SJCRH30 (cell line): ENCODE measurements around the gene BTBD18. TPM values are rescaled to one million over a fixed set of nuclear protein-coding genes. Genes with fewer than 3 reads are reported as not detected.

Experiments
- DNase-seq, 2 experiments: peaks; one replicate each; pipeline ENCODE4 v3.0.0-alpha.2; 2015 to 2020
- H3K27ac ChIP-seq: fragments of 250-450 bp; sonication (Bioruptor Pico); 2 replicates; pipeline ENCODE4 v1.5.1; 2020; ENCODE audit warnings: mild to moderate bottlenecking, moderate library complexity
- H3K27me3 ChIP-seq: fragments of 250-450 bp; sonication (Bioruptor Pico); 2 replicates; pipeline ENCODE4 v1.5.1; 2020; ENCODE audit warnings: mild to moderate bottlenecking, moderate library complexity
- H3K36me3 ChIP-seq: fragments of 250-450 bp; sonication (Bioruptor Pico); 2 replicates; pipeline ENCODE4 v1.5.1; 2020; ENCODE audit warnings: mild to moderate bottlenecking, moderate library complexity
- H3K4me1 ChIP-seq: fragments of 250-450 bp; sonication (Bioruptor Pico); 2 replicates; pipeline ENCODE4 v1.5.1; 2020; ENCODE audit warnings: mild to moderate bottlenecking, moderate library complexity
- H3K4me3 ChIP-seq: fragments of 250-450 bp; sonication (Bioruptor Pico); 2 replicates; pipeline ENCODE4 v1.5.1; 2020; ENCODE audit warnings: mild to moderate bottlenecking, moderate library complexity
- H3K9me3 ChIP-seq: fragments of 250-450 bp; sonication (Bioruptor Pico); replicated peaks from 2 replicates; pipeline ENCODE4 v1.5.1; 2020; ENCODE audit warnings: mild to moderate bottlenecking, moderate library complexity
- total RNA-seq: library from RNA; depleted of rRNA; stranded (reverse); fragments of >200 nt; shearing (Covaris generic); gene quantifications from 2 replicates; pipeline ENCODE4 v1.2.3, GENCODE V29; 2014

BTBD18 gene
- total RNA-seq, 1 experiment from 2014 or later: 0.02 TPM

DNA sequence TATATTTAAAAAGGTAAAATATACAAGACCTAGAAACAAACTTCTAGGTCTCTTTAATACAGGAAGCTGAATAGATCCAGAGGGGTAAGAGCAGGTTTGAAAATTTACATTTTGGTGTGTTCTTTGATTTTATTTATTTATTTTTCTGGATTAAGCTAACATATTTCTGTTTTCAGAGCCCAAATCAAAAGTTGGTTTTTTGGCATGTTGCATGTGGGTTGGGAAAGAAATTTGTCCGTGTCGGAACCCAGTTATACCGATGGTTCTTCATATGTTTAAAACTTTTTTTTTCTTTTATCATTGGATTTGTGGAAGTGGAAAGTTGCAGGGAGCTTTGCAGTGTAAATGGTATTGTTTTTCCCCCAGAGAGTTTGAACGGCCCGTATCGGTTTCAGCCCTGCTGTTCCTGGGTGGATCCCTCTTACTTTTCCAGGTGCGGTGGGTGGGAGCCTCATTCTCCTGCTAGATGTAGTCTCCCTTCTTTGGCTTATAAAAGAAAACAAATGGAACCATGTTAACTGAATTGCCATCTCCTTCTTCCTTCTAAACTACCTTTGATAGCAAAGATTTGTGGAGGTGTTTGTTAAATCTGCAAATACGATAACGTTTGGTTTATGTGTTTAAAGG lies 10.7 kb upstream of the BTBD18 start:
- H3K4me1 ChIP-seq: peaks cover 16% of the 10 kb centered on the region
- H3K27me3 ChIP-seq: no peaks in the 10 kb centered on the region
- DNase-seq: peak; percentile 27 to 39
- no peaks in the 10 kb centered on the region; the same call in 1 of the 2 replicates for H3K36me3 ChIP-seq
- H3K27ac ChIP-seq: peak overlapping the region; percentile 74
- H3K9me3 ChIP-seq: no peaks in the 10 kb centered on the region
- peak overlapping the region; percentile 81 for H3K4me3 ChIP-seq

DNA sequence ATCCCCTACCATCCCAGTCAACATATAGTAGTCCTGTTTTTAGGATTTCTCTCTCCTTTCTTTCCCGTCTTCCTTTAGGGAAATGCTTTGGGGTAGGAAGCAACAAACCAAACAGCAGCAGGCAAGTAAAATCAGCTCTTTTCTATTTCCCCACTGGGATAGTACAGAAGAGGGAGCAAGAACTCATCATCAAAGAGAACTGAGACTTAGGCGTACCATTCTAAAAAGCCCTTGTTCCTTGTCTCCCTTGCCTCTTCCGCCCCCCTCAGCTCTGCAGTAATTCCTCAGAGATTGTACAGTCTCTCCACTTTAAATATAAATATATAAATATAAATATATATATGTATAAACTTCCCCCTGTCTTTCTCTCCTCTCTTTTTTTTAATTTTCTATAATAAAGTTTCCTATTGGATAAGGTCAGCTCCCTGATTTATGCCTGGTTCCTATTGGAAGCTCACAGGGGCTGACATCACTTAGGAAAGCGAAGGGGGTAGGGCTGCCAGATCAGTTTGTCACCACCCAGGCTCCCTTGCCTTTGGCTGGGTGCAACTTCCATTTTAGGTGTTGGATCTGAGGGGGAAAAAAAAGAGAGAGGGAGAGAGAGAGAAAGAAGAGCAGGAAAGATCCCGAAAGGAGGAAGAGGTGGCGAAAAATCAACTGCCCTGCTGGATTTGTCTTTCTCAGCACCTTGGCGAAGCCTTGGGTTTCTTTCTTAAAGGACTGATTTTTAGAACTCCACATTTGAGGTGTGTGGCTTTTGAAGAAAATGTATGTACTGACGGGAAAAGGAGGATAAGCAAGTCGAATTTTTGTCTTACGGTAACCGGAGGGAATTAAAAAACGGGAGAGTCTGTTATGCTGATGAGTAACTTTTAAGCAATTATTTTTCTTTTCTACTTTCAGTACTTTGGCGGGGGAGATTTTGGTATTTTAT lies 9.9 kb upstream of the BTBD18 start, which contains the start of gene CTNND1:
TSS of gene CTNND1 (plus strand) at position 502 of the 934 bp plus-strand sequence. CDS start 29,677 bp downstream, outside the sequence.
- peak within 1 kb of the TSS; percentile 74 for H3K27ac ChIP-seq
- H3K4me3 ChIP-seq: peak within 1 kb of the TSS; percentile 81
- H3K27me3 ChIP-seq: no peaks in the 10 kb centered on the region
- DNase-seq: peak; percentile 94 to 98
- no peaks in the 10 kb centered on the region; the same call in 1 of the 2 replicates for H3K36me3 ChIP-seq
- no peaks in the 10 kb centered on the region for H3K9me3 ChIP-seq
- H3K4me1 ChIP-seq: peaks cover 16% of the 10 kb centered on the region

DNA sequence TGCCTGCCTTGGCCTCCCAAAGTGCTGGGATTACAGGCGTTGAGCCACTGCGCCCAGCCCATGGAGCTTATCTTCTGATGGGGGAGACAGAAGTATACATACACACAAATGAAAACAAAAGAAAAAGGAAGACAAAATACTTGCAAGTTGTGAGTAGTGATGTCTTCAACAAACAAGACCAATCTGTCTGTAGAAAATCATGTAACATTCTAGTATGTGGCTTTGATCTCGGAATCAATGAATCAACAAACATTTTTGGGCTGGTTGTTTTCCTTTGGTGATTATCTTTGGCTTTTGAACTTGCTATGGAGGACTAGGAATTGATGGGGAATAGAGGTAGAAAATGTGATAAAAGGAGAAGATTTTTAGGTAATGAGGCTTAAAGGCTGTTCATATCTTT lies 6.6 kb upstream of the BTBD18 start:
- Histone ChIP-seq H3K4me1 (no peaks in the 10 kb centered on the region), H3K27me3 (no peaks in the 10 kb centered on the region), H3K4me3 (no peak overlapping the region), H3K36me3 (no peaks in the 10 kb centered on the region), H3K9me3 (no peaks in the 10 kb centered on the region), H3K27ac (no peak overlapping the region)
- DNase-seq: no peak

DNA sequence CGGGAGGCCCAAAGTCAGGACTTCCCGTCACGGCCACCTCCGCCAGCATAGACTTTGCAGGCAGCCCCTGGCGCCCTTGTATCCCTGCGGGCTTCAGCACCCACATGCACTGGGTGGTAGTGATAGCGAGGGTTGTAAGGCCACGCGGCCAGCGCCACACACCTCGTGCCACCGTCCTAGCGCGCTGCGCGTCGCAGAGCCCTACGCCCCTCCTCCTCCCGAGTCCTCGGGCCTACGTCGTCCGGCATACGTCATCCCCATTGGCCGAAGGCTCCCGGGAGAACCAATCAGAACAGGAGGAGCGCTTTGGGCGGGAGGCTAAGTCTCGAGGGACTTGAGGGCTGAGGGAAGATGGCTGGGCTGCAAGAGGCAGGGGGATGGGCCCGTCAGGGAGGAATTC lies 1.3 kb upstream of the BTBD18 start:
- Histone ChIP-seq H3K36me3 (no peaks in the 10 kb centered on the region), H3K4me3 (no peak overlapping the region), H3K4me1 (no peaks in the 10 kb centered on the region), H3K27me3 (no peaks in the 10 kb centered on the region), H3K9me3 (no peaks in the 10 kb centered on the region), H3K27ac (no peak overlapping the region)
- DNase-seq: no peak

DNA sequence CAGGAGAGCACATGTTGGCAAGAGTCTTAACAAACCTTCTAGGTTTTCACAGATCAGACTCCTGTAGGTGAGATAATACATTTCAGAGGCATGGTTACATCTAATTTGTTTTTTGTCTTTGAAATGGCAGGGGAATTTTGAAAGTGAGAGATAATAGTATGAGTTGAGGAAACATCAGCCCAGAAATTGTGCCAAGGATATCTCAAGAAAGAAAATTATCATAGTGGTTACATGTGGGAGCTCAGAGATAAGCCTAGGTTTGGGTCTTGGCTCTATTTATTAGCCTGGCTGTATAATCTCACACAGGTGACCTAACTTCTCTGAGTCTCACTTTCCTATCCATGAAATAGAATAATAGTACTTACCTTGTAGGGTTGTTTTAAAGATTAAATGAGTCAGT lies 443 bp downstream of the BTBD18 start:
- no peaks in the 10 kb centered on the region for H3K9me3 ChIP-seq
- H3K4me1 ChIP-seq: no peaks in the 10 kb centered on the region
- H3K27ac ChIP-seq: no peak overlapping the region
- H3K36me3 ChIP-seq: no peaks in the 10 kb centered on the region; the same call in 1 of the 2 replicates
- no peaks in the 10 kb centered on the region for H3K27me3 ChIP-seq
- no peak overlapping the region for H3K4me3 ChIP-seq
- no peak for DNase-seq

DNA sequence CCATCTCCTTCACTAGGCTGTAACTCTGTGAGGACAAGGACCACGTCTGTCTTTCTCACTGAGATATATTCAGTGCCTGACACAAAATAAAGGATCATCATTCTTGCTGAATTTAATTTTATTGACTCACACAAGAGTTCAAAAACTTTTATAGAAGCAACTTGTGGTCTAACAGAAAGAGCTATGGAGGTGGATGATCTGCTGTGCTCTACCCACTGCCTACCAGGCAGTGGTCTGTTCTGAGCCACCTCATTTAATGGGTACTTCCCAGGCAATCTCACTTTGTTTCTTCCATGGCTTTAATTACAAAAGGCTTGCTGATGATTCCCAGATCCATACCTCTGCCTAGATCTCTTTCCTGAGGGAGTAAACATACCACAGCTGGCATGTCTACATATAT lies 4.7 kb downstream of the BTBD18 start:
- Histone ChIP-seq H3K4me1 (peaks cover 5% of the 10 kb centered on the region), H3K27ac (no peak overlapping the region), H3K4me3 (no peak overlapping the region), H3K36me3 (peaks cover 16% of the 10 kb centered on the region), H3K9me3 (no peaks in the 10 kb centered on the region), H3K27me3 (no peaks in the 10 kb centered on the region)
- DNase-seq: no peak

DNA sequence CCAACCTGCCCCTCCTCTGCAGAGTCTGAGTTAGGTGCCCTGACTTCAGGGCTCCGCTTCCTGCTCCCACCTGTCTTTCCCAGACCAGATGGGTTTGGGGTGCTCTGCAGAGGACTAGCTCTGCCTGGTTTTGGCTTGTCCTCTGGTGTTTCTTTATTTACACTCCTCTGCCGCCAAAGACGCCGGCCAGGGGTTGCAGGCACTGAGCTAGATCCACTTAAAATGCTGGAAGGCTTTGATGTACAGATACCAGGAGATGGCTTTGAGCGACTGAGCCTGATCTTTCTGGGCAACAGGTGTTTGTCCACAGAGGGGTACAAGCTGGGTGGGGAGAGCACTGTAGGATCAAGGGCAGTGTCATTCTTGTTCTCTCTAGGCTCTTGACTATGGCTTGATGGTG lies 6.4 kb downstream of the BTBD18 start:
- Histone ChIP-seq H3K4me3 (no peak overlapping the region), H3K27ac (no peak overlapping the region), H3K36me3 (peaks cover 20% of the 10 kb centered on the region), H3K27me3 (no peaks in the 10 kb centered on the region), H3K4me1 (peaks cover 9% of the 10 kb centered on the region), H3K9me3 (no peaks in the 10 kb centered on the region)
- no peak for DNase-seq

DNA sequence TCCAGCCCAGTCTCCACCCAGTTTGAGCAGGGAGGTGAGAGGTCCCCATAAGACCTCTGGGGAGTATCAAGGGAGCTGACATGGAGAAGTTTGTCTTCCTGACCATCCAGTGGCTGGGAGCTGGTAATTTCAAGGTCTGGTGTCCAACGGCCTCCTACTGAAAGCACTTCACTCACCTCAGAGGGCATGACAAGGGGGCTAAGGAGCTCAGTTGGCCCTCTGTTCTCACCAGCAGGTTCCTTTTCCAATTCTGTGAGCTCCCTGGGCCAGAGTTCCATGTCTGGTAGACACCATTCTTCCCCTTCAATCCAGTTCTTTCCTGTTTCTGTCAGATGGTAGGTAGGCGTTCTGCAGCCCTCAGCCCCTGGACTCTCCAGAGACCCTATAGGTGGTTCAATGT lies 7.3 kb downstream of the BTBD18 start:
- Histone ChIP-seq H3K27me3 (no peaks in the 10 kb centered on the region), H3K9me3 (no peaks in the 10 kb centered on the region), H3K27ac (no peak overlapping the region), H3K4me3 (no peak overlapping the region), H3K4me1 (peaks cover 9% of the 10 kb centered on the region), H3K36me3 (peaks cover 25% of the 10 kb centered on the region)
- DNase-seq: no peak

DNA sequence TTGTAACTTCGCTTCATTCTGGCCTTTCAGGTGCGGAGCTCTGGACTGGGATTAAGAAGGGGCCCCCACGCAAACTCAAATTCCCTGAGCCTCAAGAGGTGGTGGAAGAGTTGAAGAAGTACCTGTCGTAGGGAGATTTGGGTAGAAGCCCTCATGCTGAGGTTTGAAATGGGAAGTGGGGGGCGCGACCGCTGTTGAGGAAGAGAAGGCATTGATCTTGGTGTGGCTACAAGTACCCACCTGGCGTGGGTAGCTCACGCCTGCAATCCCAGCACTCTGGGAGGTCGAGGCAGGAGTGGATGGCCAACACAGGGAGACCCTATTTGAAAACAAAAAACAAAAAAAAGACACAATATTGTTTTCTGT lies 9.5 kb downstream of the BTBD18 start:
- peaks cover 38% of the 10 kb centered on the region for H3K36me3 ChIP-seq
- peak overlapping the region; percentile 90 for H3K4me3 ChIP-seq
- H3K4me1 ChIP-seq: peaks cover 9% of the 10 kb centered on the region
- H3K27ac ChIP-seq: peak overlapping the region; percentile 76
- H3K9me3 ChIP-seq: no peaks in the 10 kb centered on the region
- no peak for DNase-seq
- no peaks in the 10 kb centered on the region for H3K27me3 ChIP-seq

DNA sequence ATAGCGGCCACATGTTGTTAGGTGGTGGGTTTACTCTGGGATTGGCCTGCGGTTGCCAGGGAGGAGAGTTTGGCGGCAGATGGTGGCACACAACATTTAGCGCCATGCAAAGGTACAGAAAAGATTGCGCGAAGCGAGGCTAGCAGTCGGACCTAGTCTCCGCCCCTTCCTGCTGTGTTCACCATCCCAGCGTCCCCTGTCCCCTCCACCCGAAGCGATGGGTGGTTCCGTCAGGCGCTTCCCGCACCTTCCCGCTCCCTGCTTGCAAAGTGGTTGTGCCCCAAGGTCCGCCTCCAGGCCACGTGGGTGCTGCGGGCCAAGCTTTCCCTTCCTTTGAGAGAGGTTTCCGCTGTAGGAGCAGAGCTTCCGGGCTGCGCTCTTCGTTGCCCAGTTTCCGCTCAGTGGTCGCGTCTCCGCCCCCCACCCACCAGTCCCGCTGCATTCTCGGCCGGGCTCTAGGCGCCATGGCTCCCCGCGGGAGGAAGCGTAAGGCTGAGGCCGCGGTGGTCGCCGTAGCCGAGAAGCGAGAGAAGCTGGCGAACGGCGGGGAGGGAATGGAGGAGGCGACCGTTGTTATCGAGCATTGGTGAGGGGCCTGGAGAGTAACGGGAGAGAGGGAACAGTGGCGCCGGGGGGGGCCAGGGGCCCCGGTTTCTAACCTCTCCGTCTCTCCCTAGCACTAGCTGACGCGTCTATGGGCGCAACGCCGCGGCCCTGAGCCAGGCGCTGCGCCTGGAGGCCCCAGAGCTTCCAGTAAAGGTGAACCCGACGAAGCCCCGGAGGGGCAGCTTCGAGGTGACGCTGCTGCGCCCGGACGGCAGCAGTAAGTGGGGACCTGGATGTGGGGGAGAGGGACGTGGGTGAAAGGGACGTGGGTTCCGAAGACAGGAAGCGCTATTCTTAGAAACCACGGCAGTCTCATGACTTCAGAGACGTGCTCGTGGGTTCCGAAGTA lies 10.2 kb downstream of the BTBD18 start, which contains the start of gene SELENOH:
TSS of gene SELENOH (plus strand) at position 360 of the 955 bp plus-strand sequence. CDS start at position 465, 105 bp downstream.
- peaks cover 40% of the 10 kb centered on the region for H3K36me3 ChIP-seq
- peak within 1 kb of the TSS; percentile 90 for H3K4me3 ChIP-seq
- H3K9me3 ChIP-seq: no peaks in the 10 kb centered on the region
- peaks cover 9% of the 10 kb centered on the region for H3K4me1 ChIP-seq
- peak within 1 kb of the TSS; percentile 76 for H3K27ac ChIP-seq
- DNase-seq: peak; percentile 98
- no peaks in the 10 kb centered on the region for H3K27me3 ChIP-seq

DNA sequence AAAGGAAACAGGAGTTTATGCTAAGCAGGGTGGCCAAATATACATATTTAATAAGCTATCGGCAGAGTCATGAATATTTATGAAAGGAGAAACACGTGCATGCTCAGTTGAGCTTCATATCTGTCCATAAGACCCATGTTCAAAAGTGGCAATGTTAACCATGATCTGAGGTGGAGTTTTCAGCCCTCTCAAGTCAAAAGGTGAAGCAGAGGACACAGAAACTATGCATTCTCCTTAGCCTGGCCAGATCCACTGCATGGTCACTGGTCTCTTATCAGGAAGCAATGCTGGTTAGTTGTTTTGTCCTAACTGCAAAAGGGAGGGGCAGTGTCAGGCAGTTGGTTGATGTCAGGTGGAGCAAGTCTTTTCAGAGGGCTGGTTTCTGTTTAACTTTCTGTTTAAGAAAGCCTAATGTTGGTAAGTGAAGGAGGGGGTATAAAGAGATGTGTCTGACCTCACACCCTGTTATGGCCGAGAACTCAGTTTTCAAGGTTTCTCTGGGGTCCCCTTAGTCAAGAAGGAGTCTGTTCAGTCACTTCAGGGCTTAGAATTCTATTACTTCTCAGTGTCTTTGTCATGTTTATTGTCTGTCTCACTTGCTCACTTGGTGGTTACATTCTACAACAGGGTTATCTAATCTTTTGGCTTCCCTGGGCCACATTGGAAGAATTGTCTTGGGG lies 15.9 kb downstream of the BTBD18 start:
- Histone ChIP-seq H3K36me3 (peaks cover 45% of the 10 kb centered on the region), H3K27me3 (no peaks in the 10 kb centered on the region), H3K27ac (no peak overlapping the region), H3K9me3 (no peaks in the 10 kb centered on the region), H3K4me1 (0 out of 2 replicates have a peak, but pooled peaks cover 3% of the 10 kb centered on the region), H3K4me3 (no peak overlapping the region)
- no peak for DNase-seq

DNA sequence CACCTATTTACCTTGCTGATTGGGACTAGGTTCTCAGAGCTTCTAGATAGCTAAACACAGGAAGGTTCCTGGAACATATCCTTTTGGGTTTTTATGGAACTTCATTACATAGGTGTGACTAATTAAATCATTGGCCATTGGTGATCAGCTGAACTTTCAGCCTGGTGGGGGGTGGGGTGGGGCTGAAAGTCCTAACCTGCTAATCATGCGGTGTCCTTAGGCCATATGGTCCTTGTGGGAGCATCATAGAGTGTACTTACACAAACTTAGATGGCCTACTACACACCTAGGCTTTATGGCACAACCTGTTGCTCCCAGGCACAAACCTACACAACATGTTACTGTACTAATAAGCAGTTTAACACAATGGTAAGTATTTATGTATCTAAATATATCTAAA lies 19.0 kb downstream of the BTBD18 start:
- Histone ChIP-seq H3K27me3 (no peaks in the 10 kb centered on the region), H3K27ac (no peak overlapping the region), H3K9me3 (no peaks in the 10 kb centered on the region), H3K4me3 (no peak overlapping the region), H3K4me1 (no peaks in the 10 kb centered on the region), H3K36me3 (peaks cover 29% of the 10 kb centered on the region)
- DNase-seq: no peak

DNA sequence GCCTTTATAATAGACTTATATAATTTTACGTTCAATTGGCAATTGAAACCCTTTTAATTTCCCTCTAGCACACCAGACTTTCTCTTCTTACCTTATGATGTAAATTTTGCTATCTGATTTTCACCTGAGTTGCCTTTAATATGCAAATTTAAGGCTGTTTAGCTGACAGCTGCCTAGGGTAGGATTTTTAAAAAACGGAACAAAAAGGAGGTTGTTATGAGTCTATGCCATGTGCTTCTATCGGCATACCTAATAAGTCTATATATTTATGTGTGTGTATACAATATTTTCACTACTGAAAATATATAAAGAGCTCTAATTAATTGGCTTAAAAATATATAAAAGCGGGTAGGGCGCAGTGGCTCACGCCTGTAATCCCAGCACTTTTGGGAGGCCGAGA lies 22.1 kb downstream of the BTBD18 start:
- H3K36me3 ChIP-seq: peaks cover 23% of the 10 kb centered on the region
- no peaks in the 10 kb centered on the region for H3K9me3 ChIP-seq
- DNase-seq: no peak
- no peak overlapping the region for H3K4me3 ChIP-seq
- H3K4me1 ChIP-seq: no peaks in the 10 kb centered on the region
- H3K27ac ChIP-seq: no peak overlapping the region
- no peaks in the 10 kb centered on the region for H3K27me3 ChIP-seq

DNA sequence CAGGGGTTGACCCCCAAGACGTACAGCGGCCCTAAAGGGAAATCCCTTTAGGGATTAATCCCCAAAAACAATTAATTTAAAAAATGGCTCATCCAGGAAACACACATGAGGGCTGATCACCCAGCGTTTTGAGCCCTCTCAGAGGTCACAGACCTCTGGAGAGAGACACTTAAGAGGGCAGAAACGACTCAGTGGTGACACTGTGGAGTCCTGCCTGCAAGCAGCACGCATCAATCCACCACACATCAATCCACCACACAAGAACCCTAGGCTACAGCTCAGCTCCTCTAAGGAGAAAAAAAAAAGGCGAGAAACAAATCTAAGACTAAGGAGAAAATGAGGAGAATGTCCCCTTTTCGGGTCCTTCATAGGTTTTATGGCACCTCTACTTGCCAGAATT lies 22.8 kb downstream of the BTBD18 start:
- H3K27me3 ChIP-seq: no peaks in the 10 kb centered on the region
- H3K4me3 ChIP-seq: no peak overlapping the region
- H3K36me3 ChIP-seq: peaks cover 25% of the 10 kb centered on the region
- H3K4me1 ChIP-seq: no peaks in the 10 kb centered on the region
- H3K27ac ChIP-seq: no peak overlapping the region
- H3K9me3 ChIP-seq: no peaks in the 10 kb centered on the region
- no peak for DNase-seq
